SK-N-MC (cell line): ENCODE measurements around the gene DICER1.

ENCODE experiments used
- DNase-seq: peaks from one replicate; pipeline ENCODE4 v3.0.0-alpha.2; 2011; ENCODE audit warnings: low read depth, low spot score
- H3K27ac ChIP-seq: fragments of 200-600 bp; sonication (generic); 2 replicates; pipeline ENCODE4 v1.5.1; 2016; ENCODE audit warnings: mixed run types
- H3K36me3 ChIP-seq: fragments of 200-600 bp; sonication (generic); 2 replicates; pipeline ENCODE4 v1.6.1; 2017; ENCODE audit warnings: antibody characterized with exemption, low read length, mixed read lengths; ENCODE audit not compliant: insufficient read depth
- H3K4me3 ChIP-seq: fragments of 200-600 bp; sonication (generic); 2 replicates; pipeline ENCODE4 v1.5.1; 2016
- H3K9ac ChIP-seq: fragments of 200-600 bp; sonication (generic); 2 replicates; pipeline ENCODE4 v1.8.0; 2017; ENCODE audit warnings: mixed run types, mixed read lengths; ENCODE audit not compliant: insufficient read length
- H3K9me3 ChIP-seq: fragments of 200-600 bp; sonication (generic); 2 replicates; pipeline ENCODE4 v1.6.1; 2017; ENCODE audit warnings: low read depth, mild to moderate bottlenecking, antibody characterized with exemption, low read length, moderate library complexity, mixed read lengths
- EZH2 ChIP-seq: fragments of 200-600 bp; sonication (generic); IDR thresholded peaks from one replicate; pipeline ENCODE4 v1.6.1; 2017; ENCODE audit warnings: antibody characterized with exemption
- FOXP2 ChIP-seq: optimal IDR thresholded peaks from 2 replicates; pipeline ENCODE3; 2011; ENCODE audit warnings: mild to moderate bottlenecking, moderate library complexity; ENCODE audit not compliant: insufficient read depth; ENCODE audit errors: extremely low read length, control extremely low read depth
- POLR2AphosphoS5 ChIP-seq: IDR thresholded peaks from 2 replicates; pipeline ENCODE4 v1.6.1; 2012; ENCODE audit warnings: mild to moderate bottlenecking, low read depth, low read length, borderline replicate concordance

Gene DICER1

DNA sequence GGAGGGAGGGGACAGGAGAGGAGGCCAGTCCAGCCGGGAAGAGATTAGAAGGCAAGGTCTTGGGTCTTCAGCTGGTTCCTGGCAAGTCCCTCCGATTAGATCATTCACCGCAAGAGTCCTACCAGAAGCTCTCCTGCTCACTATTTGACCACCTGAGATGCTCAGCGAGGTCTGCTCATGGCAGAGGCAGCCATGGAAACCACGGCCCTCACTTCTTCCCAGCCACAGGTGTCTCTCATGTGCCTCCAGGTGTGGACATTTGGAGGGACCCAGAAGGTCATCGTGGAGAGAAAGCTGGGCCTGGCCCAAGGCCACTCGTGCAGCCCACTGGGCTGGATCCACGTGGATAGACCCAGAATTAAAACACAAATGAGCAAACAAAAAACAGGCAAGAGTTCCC is 99.5 kb downstream of the DICER1 start:
- H3K4me3 ChIP-seq: no peak overlapping the region
- H3K27ac ChIP-seq: no peak overlapping the region
- H3K9ac ChIP-seq: no peak overlapping the region
- DNase-seq: no peak
- no peak for TF ChIP-seq POLR2AphosphoS5
- no peak for TF ChIP-seq FOXP2
- TF ChIP-seq EZH2: no peak
- H3K36me3 ChIP-seq: no peaks in the 10 kb centered on the region
- H3K9me3 ChIP-seq: no peaks in the 10 kb centered on the region

DNA sequence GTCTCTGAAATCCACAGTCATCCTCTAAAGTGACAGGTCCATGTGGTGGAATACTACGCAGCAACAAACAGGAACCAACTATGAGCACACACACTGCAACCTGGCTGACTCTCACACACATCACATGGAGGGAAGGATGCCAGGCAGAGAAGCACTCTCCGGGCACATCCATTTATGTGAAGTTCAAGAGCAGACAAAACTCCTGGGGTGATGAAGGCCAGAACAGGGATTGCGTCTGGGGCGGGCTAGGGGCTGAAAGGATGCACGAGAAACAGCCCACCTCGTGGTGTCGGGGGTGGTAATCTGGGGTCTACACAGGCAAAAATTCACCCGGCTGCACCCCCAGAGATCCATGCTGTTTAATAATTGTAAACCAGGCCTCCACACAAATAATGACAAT is 100.2 kb downstream of the DICER1 start:
- Histone ChIP-seq H3K27ac (no peak overlapping the region), H3K36me3 (no peaks in the 10 kb centered on the region), H3K9ac (no peak overlapping the region), H3K4me3 (no peak overlapping the region), H3K9me3 (no peaks in the 10 kb centered on the region)
- no peak for DNase-seq
- TF ChIP-seq EZH2 (no peak), FOXP2 (no peak)

GRCh38 chr14:95056476-95056875 is 100.9 kb downstream of the DICER1 start:
- Histone ChIP-seq H3K9ac (no peak overlapping the region), H3K36me3 (no peaks in the 10 kb centered on the region), H3K27ac (no peak overlapping the region), H3K9me3 (no peaks in the 10 kb centered on the region), H3K4me3 (no peak overlapping the region)
- DNase-seq: no peak
- TF ChIP-seq POLR2AphosphoS5 (no peak), FOXP2 (no peak), EZH2 (no peak)

GRCh38 chr14:95055318-95055717 is 102.0 kb downstream of the DICER1 start:
- H3K4me3 ChIP-seq: no peak overlapping the region
- TF ChIP-seq POLR2AphosphoS5 (no peak), EZH2 (no peak), FOXP2 (no peak)
- H3K9me3 ChIP-seq: no peaks in the 10 kb centered on the region
- DNase-seq: no peak
- H3K36me3 ChIP-seq: no peaks in the 10 kb centered on the region
- H3K9ac ChIP-seq: no peak overlapping the region
- H3K27ac ChIP-seq: no peak overlapping the region

DNA sequence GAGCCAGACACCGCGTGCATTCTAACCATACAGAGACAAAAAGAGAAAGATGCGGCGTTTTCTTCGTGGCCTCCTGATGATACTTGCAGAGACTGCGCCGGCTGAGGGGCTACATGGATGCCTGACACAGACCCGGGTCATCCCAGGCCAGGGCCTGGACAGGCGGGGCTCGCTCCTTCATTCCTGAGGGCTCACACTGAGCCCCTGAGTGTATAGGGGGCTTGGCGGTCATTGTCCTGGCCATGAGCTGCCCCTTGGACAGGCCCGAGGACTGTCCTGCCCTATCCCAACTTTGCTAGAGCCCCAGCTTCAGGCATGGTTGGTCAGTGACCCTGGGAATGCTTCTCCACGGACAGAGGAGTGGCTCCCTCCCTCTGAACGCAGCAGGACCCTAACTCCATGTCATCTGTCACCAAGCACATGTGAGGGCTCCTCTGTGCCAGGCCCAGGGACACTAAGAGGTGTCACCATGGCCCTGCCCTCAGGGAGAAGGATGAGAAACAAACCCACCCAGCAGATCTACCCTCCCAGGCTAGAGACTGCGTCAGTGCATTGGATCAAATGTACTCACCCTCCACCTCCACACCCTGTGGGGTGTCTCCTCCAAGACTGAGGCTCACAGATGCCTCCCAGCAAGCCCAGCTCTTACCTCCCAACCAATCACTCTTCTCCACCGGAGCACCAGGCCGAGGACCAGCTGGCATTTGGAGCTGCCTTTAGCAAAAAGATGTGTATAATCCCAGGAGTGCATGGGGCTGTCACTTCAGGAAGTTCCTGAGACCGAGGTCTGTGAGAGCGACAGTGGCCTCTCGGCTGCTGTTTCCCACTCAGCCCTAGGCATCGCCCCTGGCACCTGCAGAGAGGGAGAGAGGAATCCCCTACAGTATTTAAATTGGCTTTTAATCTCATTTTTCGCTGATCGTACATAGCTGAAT is 102.7 kb downstream of the DICER1 start:
- no peak for TF ChIP-seq FOXP2
- no peak for TF ChIP-seq POLR2AphosphoS5
- no peak for TF ChIP-seq EZH2
- Histone ChIP-seq H3K27ac (no peak overlapping the region), H3K36me3 (no peaks in the 10 kb centered on the region), H3K4me3 (no peak overlapping the region), H3K9me3 (no peaks in the 10 kb centered on the region), H3K9ac (no peak overlapping the region)
- DNase-seq: no peak

DNA sequence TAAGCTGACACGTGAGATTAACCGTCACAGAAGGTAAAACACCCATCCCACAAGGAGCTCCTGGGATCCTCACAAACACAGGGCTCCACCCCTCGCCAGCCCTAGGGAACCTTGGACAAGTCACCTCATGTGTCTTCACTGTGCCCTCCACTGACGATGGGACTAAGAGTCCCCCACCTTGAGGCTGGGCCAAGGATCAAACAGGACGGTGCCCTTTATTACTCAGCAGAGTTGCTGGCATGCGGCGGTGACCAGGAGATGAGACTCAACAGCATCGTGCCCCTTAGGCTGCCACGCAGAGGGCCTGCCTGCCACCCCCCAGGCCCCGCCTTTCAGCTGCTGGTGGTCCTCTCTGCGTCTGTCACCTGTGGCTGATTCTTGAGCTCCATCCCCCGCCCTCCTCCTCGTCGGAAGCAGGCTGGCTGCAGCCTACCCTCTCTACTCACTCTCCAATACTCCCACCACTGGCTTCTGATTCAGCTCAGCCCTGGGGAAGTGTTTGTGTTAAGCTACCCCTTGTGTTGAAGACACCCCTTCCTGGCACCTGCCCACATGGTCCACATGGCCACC is 105.2 kb downstream of the DICER1 start:
- TF ChIP-seq EZH2 (no peak), FOXP2 (no peak), POLR2AphosphoS5 (no peak)
- H3K9me3 ChIP-seq: no peaks in the 10 kb centered on the region
- DNase-seq: no peak
- H3K36me3 ChIP-seq: no peaks in the 10 kb centered on the region
- no peak overlapping the region for H3K27ac ChIP-seq
- no peak overlapping the region for H3K4me3 ChIP-seq
- H3K9ac ChIP-seq: no peak overlapping the region

DNA sequence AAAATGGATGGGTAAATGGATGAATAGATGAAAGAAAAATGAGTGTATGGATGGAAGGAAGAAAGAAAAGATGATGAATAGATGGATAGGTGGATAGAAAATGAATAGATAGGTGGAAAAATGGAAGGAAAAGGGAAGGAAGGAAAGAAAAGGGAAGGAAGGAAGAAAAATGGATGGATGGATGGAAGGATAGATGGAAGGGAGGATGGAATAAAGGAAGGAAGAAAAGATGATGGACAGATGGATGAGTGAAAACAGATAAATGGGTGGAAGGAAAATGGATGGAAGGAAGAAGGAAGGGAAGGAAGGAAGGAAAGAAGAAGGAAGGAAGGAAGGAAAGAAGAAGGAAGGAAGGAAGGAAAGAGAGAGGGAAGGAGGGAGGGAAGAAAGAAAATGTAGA is 107.4 kb downstream of the DICER1 start:
- Histone ChIP-seq H3K9me3 (no peaks in the 10 kb centered on the region), H3K9ac (no peak overlapping the region), H3K36me3 (no peaks in the 10 kb centered on the region), H3K27ac (no peak overlapping the region), H3K4me3 (no peak overlapping the region)
- no peak for DNase-seq
- TF ChIP-seq EZH2 (no peak), POLR2AphosphoS5 (no peak), FOXP2 (no peak)

- H3K9me3 ChIP-seq: no peaks in the 10 kb centered on the region
- H3K9ac ChIP-seq: no peak overlapping the region
- no peak overlapping the region for H3K27ac ChIP-seq
- no peaks in the 10 kb centered on the region for H3K36me3 ChIP-seq
- TF ChIP-seq EZH2 (no peak), POLR2AphosphoS5 (no peak), FOXP2 (no peak)
- no peak for DNase-seq
- no peak overlapping the region for H3K4me3 ChIP-seq
These were observed 108.5 kb downstream of the DICER1 start for GRCh38 chr14:95048771-95049312.
